ENCODE measurements around the gene CIRBP.
A peak's percentile ranks its signal among the peaks of the same experiment; 100 is the strongest.

Gene CIRBP

DNA sequence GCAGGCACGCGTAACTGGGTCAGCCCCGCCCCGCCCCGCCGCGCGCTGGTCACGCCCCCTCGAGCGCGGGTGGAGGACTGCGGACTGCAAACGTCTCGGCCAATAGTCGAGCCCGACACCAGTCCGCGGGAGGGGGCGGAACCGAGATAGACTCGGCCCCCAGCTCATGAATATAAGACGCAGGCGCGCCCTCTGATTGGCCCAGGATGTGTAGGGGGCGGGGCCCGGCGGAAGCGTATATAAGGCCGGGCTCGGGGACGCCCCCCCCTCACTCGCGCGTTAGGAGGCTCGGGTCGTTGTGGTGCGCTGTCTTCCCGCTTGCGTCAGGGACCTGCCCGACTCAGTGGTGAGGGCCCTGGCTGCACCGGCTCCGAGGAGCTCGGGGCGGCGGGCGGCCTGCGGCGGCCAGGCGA lies at the start of gene CIRBP:
Gene CIRBP, plus strand, starts transcription at position 268 of the 413 bp plus-strand sequence. CDS start 1,602 bp downstream, outside the sequence.
- Mint-ChIP-seq H3K27ac (peak within 1 kb of the TSS; percentile 83 to 98 (median 95)), H3K36me3 (ENCODE audit: low read depth) (peaks cover 39% of the 10 kb centered on the region), H3K27me3 (ENCODE audit: low read depth) (peaks cover 5% of the 10 kb centered on the region), H3K4me3 (peak within 1 kb of the TSS; percentile 90 to 94 (median 92)), H3K9me3 (no peaks in the 10 kb centered on the region), H3K4me1 (peaks cover 80% of the 10 kb centered on the region)
- TF ChIP-seq, protein P1, sequence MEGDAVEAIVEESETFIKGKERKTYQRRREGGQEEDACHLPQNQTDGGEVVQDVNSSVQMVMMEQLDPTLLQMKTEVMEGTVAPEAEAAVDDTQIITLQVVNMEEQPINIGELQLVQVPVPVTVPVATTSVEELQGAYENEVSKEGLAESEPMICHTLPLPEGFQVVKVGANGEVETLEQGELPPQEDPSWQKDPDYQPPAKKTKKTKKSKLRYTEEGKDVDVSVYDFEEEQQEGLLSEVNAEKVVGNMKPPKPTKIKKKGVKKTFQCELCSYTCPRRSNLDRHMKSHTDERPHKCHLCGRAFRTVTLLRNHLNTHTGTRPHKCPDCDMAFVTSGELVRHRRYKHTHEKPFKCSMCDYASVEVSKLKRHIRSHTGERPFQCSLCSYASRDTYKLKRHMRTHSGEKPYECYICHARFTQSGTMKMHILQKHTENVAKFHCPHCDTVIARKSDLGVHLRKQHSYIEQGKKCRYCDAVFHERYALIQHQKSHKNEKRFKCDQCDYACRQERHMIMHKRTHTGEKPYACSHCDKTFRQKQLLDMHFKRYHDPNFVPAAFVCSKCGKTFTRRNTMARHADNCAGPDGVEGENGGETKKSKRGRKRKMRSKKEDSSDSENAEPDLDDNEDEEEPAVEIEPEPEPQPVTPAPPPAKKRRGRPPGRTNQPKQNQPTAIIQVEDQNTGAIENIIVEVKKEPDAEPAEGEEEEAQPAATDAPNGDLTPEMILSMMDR (IDR thresholded peaks at IDR 0.05; ENCODE audit: unreplicated experiment in 3 of 3) = no peak

DNA sequence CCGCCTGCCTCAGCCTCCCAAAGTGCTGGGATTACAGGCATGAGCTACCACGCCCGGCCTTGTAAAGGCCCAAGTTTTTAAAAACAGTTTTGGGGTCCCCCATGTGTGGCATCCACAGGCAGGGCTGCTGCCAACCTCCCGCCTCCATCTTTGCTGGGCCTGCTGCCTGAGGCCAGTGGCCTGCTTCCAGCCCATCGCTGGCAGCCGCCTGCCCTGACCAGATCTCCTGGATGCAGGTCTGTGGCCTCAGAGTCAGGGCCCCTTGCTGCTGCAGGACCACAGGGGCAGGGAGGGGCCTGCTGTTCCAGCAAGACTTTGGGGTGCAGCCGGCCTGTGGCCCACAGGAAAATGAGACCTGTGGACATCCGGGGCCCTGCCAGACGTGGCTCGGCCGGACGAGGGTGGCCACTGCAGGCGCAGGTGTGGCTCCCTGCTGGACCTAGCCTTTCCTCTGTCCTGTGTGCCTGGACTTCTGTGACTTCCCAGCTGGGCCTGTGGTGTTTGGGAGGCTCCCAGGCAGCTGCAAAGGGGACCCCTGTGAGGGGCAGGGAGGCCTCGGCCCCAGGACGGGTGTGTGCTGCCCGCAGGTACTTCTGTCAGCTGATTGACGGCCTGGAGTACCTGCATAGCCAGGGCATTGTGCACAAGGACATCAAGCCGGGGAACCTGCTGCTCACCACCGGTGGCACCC lies 49.2 kb upstream of the CIRBP start:
- H3K27me3 Mint-ChIP-seq (ENCODE audit: low read depth) = no peaks in the 10 kb centered on the region
- H3K4me1 Mint-ChIP-seq = peaks cover 19% of the 10 kb centered on the region
- TF ChIP-seq, protein P1 (IDR thresholded peaks at IDR 0.05; ENCODE audit: unreplicated experiment in 3 of 3) = no peak
- no peak overlapping the region for H3K27ac Mint-ChIP-seq
- no peaks in the 10 kb centered on the region for H3K36me3 Mint-ChIP-seq (ENCODE audit: low read depth)
- H3K4me3 Mint-ChIP-seq = no peak overlapping the region
- no peaks in the 10 kb centered on the region for H3K9me3 Mint-ChIP-seq

DNA sequence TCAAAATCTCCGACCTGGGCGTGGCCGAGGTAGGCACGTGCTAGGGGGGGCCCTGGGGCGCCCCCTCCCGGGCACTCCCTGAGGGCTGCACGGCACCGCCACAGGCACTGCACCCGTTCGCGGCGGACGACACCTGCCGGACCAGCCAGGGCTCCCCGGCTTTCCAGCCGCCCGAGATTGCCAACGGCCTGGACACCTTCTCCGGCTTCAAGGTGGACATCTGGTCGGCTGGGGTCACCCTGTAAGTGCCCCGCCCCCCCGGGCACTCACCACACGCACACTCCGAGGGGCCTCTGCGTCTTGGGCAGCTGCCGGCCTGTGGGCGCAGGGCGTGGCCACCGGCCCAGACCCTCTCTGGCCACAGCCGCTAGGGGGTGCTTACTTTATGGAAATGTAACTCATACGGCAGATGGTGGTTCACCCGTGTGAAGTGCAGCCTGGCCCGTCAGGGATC lies 48.6 kb upstream of the CIRBP start:
- TF ChIP-seq, protein P1 (IDR thresholded peaks at IDR 0.05; ENCODE audit: unreplicated experiment in 3 of 3) = no peak
- Mint-ChIP-seq H3K4me1 (peaks cover 19% of the 10 kb centered on the region), H3K4me3 (no peak overlapping the region), H3K9me3 (no peaks in the 10 kb centered on the region), H3K36me3 (ENCODE audit: low read depth) (no peaks in the 10 kb centered on the region), H3K27me3 (ENCODE audit: low read depth) (no peaks in the 10 kb centered on the region), H3K27ac (no peak overlapping the region)

- Mint-ChIP-seq H3K27ac (no peak overlapping the region), H3K27me3 (ENCODE audit: low read depth) (no peaks in the 10 kb centered on the region), H3K9me3 (no peaks in the 10 kb centered on the region), H3K4me1 (peaks cover 15% of the 10 kb centered on the region), H3K4me3 (no peak overlapping the region), H3K36me3 (ENCODE audit: low read depth) (no peaks in the 10 kb centered on the region)
- TF ChIP-seq, protein P1 (IDR thresholded peaks at IDR 0.05; ENCODE audit: unreplicated experiment in 3 of 3) = peak; percentile 63 to 71 (median 64)
These were observed 47.9 kb upstream of the CIRBP start for GRCh38 chr19:1220976-1221903.

GRCh38 chr19:1221904-1222255 lies 47.3 kb upstream of the CIRBP start:
- H3K36me3 Mint-ChIP-seq (ENCODE audit: low read depth) = no peaks in the 10 kb centered on the region
- TF ChIP-seq, protein P1 (IDR thresholded peaks at IDR 0.05; ENCODE audit: unreplicated experiment in 3 of 3) = no peak
- H3K4me1 Mint-ChIP-seq = peaks cover 14% of the 10 kb centered on the region
- no peaks in the 10 kb centered on the region for H3K9me3 Mint-ChIP-seq
- no peaks in the 10 kb centered on the region for H3K27me3 Mint-ChIP-seq (ENCODE audit: low read depth)
- H3K4me3 Mint-ChIP-seq = no peak overlapping the region
- no peak overlapping the region for H3K27ac Mint-ChIP-seq
